Motor neuron (in vitro differentiated cells): Measurements from ENCODE around the gene ZNF521. TPM values are rescaled to one million over a fixed set of nuclear protein-coding genes. Genes with fewer than 3 reads are reported as not detected.
A peak's percentile ranks its signal among the peaks of the same experiment; 100 is the strongest.

ENCODE experiments used
- ATAC-seq, 8 experiments: fragments of 200-7000 bp; cut with Tn5 transposase; replicated peaks in 6 of 8; 2 replicates each; pipeline ENCODE4 v1.8.0; 2021; ENCODE audit warnings: mild to moderate bottlenecking in 8 of 8, moderate library complexity in 8 of 8
- H3K27ac ChIP-seq, 2 donors: fragments of 250-450 bp; sonication (Bioruptor Pico); 2 replicates each; pipeline ENCODE4 v1.9.0; 2021; ENCODE audit warnings: antibody characterized with exemption in 2 of 2, mild to moderate bottlenecking in 2 of 2, moderate library complexity in 1 of 2
- H3K4me1 ChIP-seq, 2 donors: fragments of 250-450 bp; sonication (Bioruptor Pico); replicated peaks in 1 of 2; 2 replicates each; pipeline ENCODE4 v1.6.1; 2021; ENCODE audit warnings: antibody characterized with exemption in 2 of 2, mild to moderate bottlenecking in 2 of 2, moderate library complexity in 1 of 2
- H3K4me3 ChIP-seq, 5 donors: fragments of 250-450 bp; sonication (Bioruptor Pico); 2 replicates each; pipeline ENCODE4 v1.9.0; 2021; ENCODE audit warnings: antibody characterized with exemption in 5 of 5, mild to moderate bottlenecking in 5 of 5, moderate library complexity in 4 of 5
- WGBS, 10 experiments: fragments of 450-650 bp; shearing (Covaris generic); methylation state at CpG; one replicate each; pipeline ENCODE4 v1.0.0; 2022; 5-methylcytosine and 5-hydroxymethylcytosine counted together
- in situ Hi-C, 9 experiments: fragments of 400-800 bp; cut with MboI; loops; one replicate each; pipeline ENCODE4 v1.15.0; 2021; ENCODE audit warnings: low sequenced_read_pairs in 9 of 9, low pct_unique_long_range_greater_than_20kb in 2 of 9; ENCODE audit not compliant: unreplicated experiment in 9 of 9
- total RNA-seq, 8 experiments: library from RNA; unstranded; fragments of 300-600 nt; gene quantifications; 2 replicates each; pipeline versions ENCODE4 v1.2.3 to v1.2.4, GENCODE V29; 2022

ZNF521 gene
- total RNA-seq, 8 experiments from 2014 or later: 0.87 to 41.5 (median 28.5) TPM

- in situ Hi-C loops: no loop called here
- WGBS, 10 experiments: 29 to 100% (median 78%) methylated on average over 1 to 3 of the region's 3 CpGs; no CpG with 5 or more reads in 2 of the 10 experiments
- no peak overlapping the region for H3K4me3 ChIP-seq
- H3K4me1 ChIP-seq: peaks cover 0 to 29% of the 10 kb centered on the region in 2 donors
- ATAC-seq: no peak
- no peak overlapping the region for H3K27ac ChIP-seq
Measured at GRCh38 chr18:25097569-25098056, 254.4 kb downstream of the ZNF521 start.

GRCh38 chr18:25097057-25097456 is 254.9 kb downstream of the ZNF521 start:
- no peak overlapping the region for H3K4me3 ChIP-seq
- ATAC-seq: no peak
- no peak overlapping the region for H3K27ac ChIP-seq
- 20 to 90% (median 68%) methylated on average over 1 to 6 of the region's 6 CpGs for WGBS, 10 experiments
- H3K4me1 ChIP-seq: peaks cover 0 to 23% of the 10 kb centered on the region in 2 donors
- in situ Hi-C loops: no loop called here

GRCh38 chr18:25093141-25093540 is 258.8 kb downstream of the ZNF521 start:
- 39 to 100% (median 84%) methylated on average over 1 to 3 of the region's 3 CpGs for WGBS, 10 experiments
- Histone ChIP-seq H3K4me3 (no peak overlapping the region), H3K27ac (no peak overlapping the region), H3K4me1 (peaks cover 0 to 3% of the 10 kb centered on the region in 2 donors)
- in situ Hi-C loops: no loop called here
- no peak for ATAC-seq

- Histone ChIP-seq H3K27ac (no peak overlapping the region), H3K4me1 (peaks cover 0 to 3% of the 10 kb centered on the region in 2 donors), H3K4me3 (no peak overlapping the region)
- 94 to 100% (median 97%) methylated on average over 1 to 6 of the region's 6 CpGs; no CpG with 5 or more reads in 3 of the 10 experiments for WGBS, 10 experiments
- ATAC-seq: no peak
- in situ Hi-C loops: no loop called here
Measured at GRCh38 chr18:25089470-25089869, 262.5 kb downstream of the ZNF521 start.

- Histone ChIP-seq H3K4me1 (peaks cover 0 to 5% of the 10 kb centered on the region in 2 donors), H3K27ac (no peak overlapping the region), H3K4me3 (no peak overlapping the region)
- in situ Hi-C loops: no loop called here
- no peak for ATAC-seq
- WGBS, 10 experiments: 67 to 100% (median 85%) methylated on average over 1 to 2 of the region's 2 CpGs; no CpG with 5 or more reads in 3 of the 10 experiments
Measured at GRCh38 chr18:25086876-25087275, 265.1 kb downstream of the ZNF521 start.

- ATAC-seq: no peak
- Histone ChIP-seq H3K27ac (no peak overlapping the region), H3K4me3 (no peak overlapping the region), H3K4me1 (peaks cover 50 to 61% of the 10 kb centered on the region in 2 donors)
- WGBS, 10 experiments: 82 to 100% (median 95%) methylated on average over 1 to 5 of the region's 8 CpGs; no CpG with 5 or more reads in 4 of the 10 experiments
- in situ Hi-C loops: no loop called here
Measured at GRCh38 chr18:25081001-25081400, 271.0 kb downstream of the ZNF521 start.

GRCh38 chr18:25080211-25080610 is 271.8 kb downstream of the ZNF521 start:
- ATAC-seq: peak in 5 of 8 experiments; percentile 25 to 51 (median 34)
- Histone ChIP-seq H3K4me1 (peaks cover 58 to 69% of the 10 kb centered on the region in 2 donors), H3K4me3 (no peak overlapping the region), H3K27ac (no peak overlapping the region)
- 22 to 56% (median 34%) methylated on average over 3 to 10 of the region's 10 CpGs; no CpG with 5 or more reads in 3 of the 10 experiments for WGBS, 10 experiments
- in situ Hi-C loops: no loop called here

- in situ Hi-C loops: no loop called here
- peaks cover 75 to 89% of the 10 kb centered on the region in 2 donors for H3K4me1 ChIP-seq
- no peak overlapping the region for H3K27ac ChIP-seq
- WGBS, 10 experiments: 13 to 89% (median 60%) methylated on average over 1 to 13 of the region's 18 CpGs
- peak in 4 of 8 experiments; percentile 18 to 48 (median 31) for ATAC-seq
- H3K4me3 ChIP-seq: no peak overlapping the region
Measured at GRCh38 chr18:25077944-25078723, 273.8 kb downstream of the ZNF521 start.

GRCh38 chr18:25077038-25077943 is 274.7 kb downstream of the ZNF521 start:
- Histone ChIP-seq H3K4me1 (peaks cover 83 to 98% of the 10 kb centered on the region in 2 donors), H3K27ac (no peak overlapping the region), H3K4me3 (no peak overlapping the region)
- in situ Hi-C loops: no loop called here
- WGBS, 10 experiments: 56 to 94% (median 73%) methylated on average over 3 to 16 of the region's 19 CpGs
- peak in 5 of 8 experiments; percentile 65 to 83 (median 68) for ATAC-seq

GRCh38 chr18:25075783-25076182 is 276.2 kb downstream of the ZNF521 start:
- in situ Hi-C loops: no loop called here
- H3K4me3 ChIP-seq: no peak overlapping the region
- no peak for ATAC-seq
- H3K4me1 ChIP-seq: peaks cover 76 to 93% of the 10 kb centered on the region in 2 donors
- WGBS, 10 experiments: 17 to 85% (median 60%) methylated on average over 1 to 3 of the region's 3 CpGs
- H3K27ac ChIP-seq: no peak overlapping the region

GRCh38 chr18:25075331-25075730 is 276.6 kb downstream of the ZNF521 start:
- Histone ChIP-seq H3K27ac (no peak overlapping the region), H3K4me3 (no peak overlapping the region), H3K4me1 (peaks cover 72 to 88% of the 10 kb centered on the region in 2 donors)
- peak in 3 of 8 experiments; percentile 10 to 19 (median 11) for ATAC-seq
- in situ Hi-C loops: no loop called here
- 12 to 66% (median 40%) methylated on average over 1 to 5 of the region's 5 CpGs; no CpG with 5 or more reads in 1 of the 10 experiments for WGBS, 10 experiments

- 0 to 63% (median 28%) methylated on average over 1 to 4 of the region's 4 CpGs; no CpG with 5 or more reads in 1 of the 10 experiments for WGBS, 10 experiments
- H3K4me3 ChIP-seq: no peak overlapping the region
- H3K27ac ChIP-seq: no peak overlapping the region
- peaks cover 68 to 84% of the 10 kb centered on the region in 2 donors for H3K4me1 ChIP-seq
- in situ Hi-C loops: no loop called here
- peak in 4 of 8 experiments; percentile 10 to 52 (median 26) for ATAC-seq
Measured at GRCh38 chr18:25074925-25075324, 277.0 kb downstream of the ZNF521 start.

- in situ Hi-C loops: no loop called here
- no peak overlapping the region for H3K27ac ChIP-seq
- ATAC-seq: no peak
- H3K4me3 ChIP-seq: no peak overlapping the region
- 83 to 100% (median 98%) methylated on average over 3 to 6 of the region's 6 CpGs for WGBS, 10 experiments
- peaks cover 49 to 78% of the 10 kb centered on the region in 2 donors for H3K4me1 ChIP-seq
Measured at GRCh38 chr18:25072205-25072604, 279.8 kb downstream of the ZNF521 start.
